Embryonic facial prominence (tissue), 1 donor: ENCODE data around the gene PDE4D.

Experiments
- DNase-seq: peaks from one replicate; pipeline ENCODE4 v3.0.0-alpha.2; 2016; ENCODE audit errors: extremely low spot score

The PDE4D gene

GRCh38 chr5:59259237-59259636 is 634.3 kb downstream of the PDE4D start:
- DNase-seq, result no peak

DNA sequence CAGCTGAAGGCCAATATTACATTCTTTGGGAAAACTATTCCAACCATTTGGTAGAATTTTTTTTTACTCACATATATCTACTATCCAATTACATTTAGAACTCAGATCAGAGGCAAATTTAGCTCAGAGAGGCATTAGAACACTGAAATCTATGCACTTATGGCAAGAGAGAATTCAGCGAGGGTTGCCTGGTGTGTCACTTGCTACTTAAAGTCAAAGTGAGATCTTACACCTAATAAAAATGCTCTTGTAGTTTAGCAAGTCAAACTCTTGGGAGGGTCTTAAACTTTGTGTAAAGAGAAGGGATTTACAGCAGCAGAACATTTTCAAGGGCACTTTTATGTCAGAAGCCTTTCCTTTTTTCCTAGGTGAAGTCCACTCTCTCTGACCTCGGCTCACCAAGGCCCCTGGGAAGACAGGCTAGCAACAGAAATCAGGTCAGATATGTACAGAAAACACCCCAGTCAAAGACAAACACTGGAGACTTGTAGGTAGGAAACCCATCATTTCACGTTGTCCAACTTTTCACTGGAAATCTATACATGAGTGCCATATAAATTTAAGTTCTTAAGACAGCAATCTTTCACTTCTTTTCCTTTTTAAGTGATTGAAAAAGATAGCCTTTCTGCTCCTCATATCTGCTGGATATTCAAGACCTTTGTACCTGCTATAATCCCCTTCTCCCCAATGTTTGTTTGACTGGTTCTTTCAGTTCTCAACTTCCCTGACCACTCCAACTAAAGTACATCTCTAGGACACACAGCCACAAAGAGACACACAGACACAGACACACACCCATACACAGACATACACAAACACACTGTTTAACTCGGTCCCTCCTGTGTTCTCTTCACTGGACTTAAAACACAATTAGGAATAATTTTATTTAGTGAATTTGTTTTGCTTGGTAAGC is 635.8 kb downstream of the PDE4D start:
- no peak for DNase-seq

GRCh38 chr5:59256331-59256730 is 637.2 kb downstream of the PDE4D start:
- DNase-seq, result no peak

DNA sequence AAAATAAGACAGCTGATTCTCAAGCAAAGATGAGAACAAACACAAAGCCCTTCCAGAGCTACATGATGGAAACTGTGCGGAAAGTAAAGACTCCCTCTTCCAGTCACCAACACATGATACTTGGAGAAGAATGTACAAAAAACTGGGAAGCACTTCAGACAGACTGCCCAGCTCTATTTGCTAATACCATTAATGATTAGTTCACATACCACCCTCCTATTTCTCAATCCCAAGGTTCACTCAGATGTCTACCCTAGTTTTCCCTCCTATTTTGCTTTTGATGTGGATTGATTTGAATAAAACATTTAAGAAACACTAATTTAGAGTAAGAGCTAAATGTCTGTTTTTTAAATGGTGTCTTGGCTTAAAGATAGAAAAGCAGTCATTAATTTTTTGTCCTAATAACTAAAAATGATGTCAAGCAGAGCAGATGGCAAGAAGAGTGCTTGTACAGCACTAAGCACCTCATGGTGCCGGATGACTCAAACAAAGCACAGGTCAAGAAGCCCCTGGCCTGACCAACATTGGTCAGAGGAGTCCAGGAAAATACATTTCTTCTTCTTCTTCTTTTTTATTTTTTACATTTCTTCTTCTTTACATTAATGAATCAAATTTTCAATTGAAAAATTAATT is 639.4 kb downstream of the PDE4D start:
- no peak for DNase-seq

DNA sequence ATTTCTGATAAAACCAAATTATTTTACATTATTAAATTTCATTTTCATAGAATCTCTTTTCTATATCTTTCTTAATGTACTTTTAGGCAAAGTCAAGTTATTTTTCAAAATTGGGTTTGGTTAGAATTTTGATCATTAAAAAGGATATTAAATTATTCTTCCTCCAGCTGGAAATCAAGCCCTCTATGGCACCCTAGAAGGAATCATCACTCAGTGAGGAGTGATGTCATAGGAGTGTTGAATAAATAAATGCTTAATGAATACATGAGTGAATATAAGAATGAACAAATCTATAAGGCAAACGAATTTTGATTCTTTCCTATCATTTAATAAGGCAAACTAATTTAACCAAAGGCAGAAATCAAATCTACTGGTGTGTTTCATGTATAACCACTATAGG is 639.9 kb downstream of the PDE4D start:
- no peak for DNase-seq

GRCh38 chr5:59251627-59252026 is 641.9 kb downstream of the PDE4D start:
- no peak for DNase-seq

DNA sequence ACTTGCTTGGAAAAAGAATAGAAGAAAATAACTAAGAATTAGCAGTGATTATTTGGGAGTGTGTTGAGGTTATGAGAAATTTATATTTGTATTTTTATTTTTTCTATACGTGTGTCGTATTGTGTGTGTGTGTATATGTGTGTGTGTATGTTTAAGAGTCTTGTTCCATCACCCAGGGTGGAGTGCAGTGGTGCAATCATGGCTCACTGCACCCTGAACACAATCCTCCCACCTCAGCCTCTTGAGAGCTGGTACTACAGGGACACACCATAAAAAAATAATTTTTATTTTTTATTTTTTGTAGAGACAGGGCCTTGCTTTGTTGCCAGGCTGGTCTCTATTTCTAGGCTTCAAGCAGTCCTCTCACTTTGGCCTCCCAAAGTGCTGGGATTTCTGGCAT is 643.8 kb downstream of the PDE4D start:
- DNase-seq, result no peak

DNA sequence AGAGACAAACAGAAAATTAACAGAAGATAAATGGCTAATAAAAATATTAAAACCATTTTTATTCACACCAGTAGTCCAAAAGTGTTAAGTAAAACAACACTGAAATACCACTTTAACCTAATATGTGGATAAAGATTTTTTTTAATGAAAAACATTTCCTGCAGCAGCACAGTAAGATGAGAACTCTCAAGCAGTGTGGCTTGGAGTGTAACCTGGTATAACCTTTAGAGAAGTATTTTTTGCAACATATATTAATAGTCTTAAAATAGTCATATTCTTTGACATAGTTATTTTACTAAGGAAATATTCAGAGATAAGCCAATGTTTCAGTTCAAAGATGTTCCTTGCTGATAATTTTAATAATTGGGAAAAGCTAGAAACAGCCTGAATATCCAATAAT is 644.4 kb downstream of the PDE4D start:
- DNase-seq, result no peak

GRCh38 chr5:59246882-59247281 is 646.6 kb downstream of the PDE4D start:
- DNase-seq, result no peak

DNA sequence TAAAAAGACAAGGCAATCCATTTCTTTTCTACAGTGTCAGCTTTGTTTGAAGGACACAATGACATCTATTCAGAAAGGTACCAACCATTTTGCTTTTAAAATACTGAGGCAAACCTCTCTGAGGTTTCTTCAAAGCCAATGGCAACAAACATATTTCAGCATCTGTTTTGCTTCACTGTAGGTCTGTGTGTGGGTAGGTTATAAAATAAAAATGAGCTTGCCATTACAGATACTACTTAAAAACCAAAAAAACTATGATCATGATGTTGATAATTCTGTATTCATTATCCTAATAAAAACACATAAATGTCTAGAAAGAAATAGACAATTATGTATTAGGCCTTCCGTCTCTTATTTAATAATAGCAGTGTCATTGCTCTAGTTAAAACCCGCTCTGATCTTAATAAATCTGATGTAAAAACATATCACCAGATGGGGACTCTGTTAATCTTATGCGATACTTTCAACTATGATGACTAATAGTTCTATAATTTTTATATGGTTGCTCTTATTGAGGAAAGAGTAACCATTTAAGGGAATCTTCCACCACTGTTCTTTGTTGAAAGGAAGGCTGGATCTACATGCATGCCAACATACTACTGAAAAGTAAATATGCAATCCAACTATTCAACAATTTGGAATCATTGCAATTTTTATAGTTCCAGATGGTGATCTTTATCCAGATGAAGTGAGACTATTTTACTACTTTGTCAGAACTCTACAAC is 647.2 kb downstream of the PDE4D start:
- DNase-seq, result no peak

DNA sequence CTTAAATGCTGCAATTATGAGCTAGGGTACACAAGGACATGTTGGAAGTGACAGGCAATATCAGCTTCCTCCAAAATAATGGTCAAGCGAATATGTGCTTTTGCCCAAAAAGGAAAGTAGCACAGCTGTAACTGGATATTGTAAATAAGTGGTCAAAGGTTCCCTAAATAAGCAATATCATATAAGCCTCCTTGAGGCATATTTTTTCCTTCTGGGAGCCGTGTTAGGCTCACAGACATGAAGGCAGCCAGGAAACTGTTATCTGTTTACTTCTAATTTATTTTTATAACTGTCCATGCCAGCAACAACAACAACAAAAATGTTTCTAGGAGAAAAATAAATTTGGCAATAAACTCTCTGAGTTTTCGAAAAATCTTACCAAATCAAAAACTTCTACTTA is 648.3 kb downstream of the PDE4D start:
- no peak for DNase-seq

DNA sequence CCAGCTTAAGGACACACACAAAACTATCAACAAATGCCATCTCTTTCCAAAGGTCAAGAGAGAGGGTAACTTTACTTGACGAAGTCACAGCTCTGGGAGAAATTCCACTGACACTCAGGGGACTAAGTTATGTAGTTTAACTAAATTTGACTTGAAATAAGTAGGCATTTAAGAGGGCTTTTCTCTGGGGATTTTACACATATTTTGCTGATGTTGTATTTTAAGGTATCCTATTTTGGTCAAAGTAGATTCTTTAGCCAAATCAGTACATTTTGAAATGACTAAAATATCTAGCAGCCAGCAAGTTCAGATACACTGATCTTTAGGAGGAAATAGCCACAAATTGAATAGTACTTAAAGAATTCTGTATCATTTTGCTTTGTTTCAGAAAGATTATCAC is 652.0 kb downstream of the PDE4D start:
- DNase-seq, result no peak

DNA sequence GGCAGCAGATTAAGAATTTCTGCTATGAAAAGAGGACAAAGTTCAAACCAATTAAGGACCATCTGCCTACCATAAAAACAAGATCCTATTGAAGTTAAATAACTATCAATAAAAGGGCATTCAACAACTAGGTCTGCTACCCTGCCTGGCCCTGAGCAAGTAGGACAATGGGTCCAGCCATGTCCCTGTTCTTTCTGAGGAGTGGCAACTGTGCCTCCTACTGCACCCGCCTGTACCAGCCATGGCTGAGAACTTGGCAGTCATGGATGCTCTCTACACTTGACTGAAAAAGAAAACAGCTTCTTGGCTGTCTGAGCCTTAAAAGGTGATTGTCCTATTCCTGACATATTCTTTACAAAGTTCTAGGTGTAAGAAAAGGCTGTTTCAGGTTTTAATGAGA is 652.4 kb downstream of the PDE4D start:
- no peak for DNase-seq

GRCh38 chr5:59238126-59238902 is 655.2 kb downstream of the PDE4D start:
- DNase-seq, result no peak

DNA sequence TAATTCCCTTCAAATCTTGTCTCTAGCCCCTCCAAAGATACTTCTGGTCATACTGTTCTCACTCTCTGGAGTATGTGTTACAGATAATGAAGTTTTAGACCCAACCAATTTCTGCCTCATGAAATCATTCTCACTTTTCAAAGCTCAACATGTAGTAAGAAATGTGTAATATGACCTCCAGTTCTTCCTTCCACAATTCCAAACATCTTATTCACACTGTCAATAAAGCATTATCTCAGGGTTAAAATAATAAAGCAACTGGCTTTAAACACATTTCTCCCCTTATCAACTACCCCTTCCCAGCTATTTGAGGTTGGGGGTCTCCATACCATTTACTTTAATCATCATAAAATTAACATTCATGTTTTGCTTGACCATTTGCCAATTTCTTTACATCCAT is 656.5 kb downstream of the PDE4D start:
- DNase-seq, result no peak

DNA sequence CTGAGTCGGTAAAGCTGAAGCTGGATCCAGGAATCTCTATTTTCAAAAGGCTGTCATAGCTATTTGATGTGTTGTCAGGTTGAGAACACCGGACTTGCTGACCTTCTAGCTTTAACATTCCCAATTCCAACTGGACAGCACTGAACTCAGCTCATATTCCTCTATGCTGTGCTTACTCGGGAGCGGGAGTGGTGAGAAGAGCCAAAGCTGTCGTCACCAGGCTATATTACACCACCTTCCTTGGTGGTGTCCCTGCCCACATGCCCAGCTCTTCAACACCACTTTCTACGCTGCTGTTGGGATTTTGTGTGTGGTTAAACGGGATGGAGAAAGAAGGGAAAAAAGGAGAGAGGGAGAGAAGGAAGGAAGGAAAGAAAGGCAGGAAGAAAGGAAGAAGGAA is 657.1 kb downstream of the PDE4D start:
- no peak for DNase-seq

DNA sequence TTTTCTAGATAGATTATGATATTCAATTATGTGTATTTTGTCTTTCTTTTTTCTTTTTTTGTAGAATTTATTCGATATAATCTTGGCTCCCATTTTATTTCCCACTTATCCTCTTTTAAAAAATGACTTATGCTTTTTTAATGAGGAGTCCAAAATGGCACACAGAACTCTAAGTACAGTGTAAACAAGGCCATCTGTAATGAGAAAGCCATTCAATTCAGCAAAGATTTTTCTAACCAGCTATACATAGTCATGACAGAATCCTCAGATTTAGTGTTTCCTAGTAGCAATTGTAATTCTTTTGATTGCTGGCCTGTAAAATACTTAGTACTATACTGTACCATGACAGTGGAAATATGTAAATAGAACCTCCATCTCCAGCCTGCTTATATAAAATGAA is 659.3 kb downstream of the PDE4D start:
- DNase-seq, result no peak

DNA sequence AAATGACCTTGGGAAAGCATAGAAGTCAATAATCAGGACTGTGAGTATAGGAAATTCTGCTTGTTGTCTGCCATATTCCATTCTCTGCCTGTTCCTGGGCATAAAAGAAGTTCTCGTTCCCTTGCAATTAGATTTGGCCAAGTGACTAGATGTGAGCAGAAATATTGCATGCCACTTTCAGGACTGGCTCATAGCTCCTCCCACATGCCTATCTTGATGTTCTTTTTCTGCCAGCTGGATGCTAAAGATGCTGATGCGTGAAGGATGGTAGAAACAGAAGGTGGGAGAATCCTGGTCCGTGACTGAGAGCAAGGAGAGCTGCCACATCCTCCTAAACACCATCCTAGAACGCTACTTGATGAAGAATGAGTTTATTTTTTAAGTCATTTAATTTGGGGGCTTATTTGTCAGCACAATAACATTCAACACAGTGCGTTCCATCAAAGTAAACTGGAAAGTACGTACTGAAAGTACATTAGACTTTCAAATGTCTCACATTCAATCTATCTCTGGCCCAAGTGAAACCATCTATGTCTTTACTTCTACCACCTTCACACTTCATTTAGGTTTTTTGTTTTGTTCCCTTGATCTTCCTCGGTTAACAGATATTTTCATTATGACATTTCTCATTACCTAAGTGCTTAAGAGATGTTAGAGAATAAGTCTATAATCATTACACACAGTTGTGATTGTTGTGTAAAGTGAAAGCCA is 662.1 kb downstream of the PDE4D start:
- no peak for DNase-seq

- no peak for DNase-seq
These were observed 670.6 kb downstream of the PDE4D start for GRCh38 chr5:59222687-59223511.

- DNase-seq, result no peak
These were observed 671.8 kb downstream of the PDE4D start for GRCh38 chr5:59221769-59222168.
